CD4-positive, alpha-beta T cell (primary cell): ENCODE data around the gene PRMT1. TPM values are rescaled to one million over a fixed set of nuclear protein-coding genes. Genes with fewer than 3 reads are reported as not detected.

Experiments
- ATAC-seq: fragments of 200-7000 bp; cut with Tn5 transposase; one replicate; pipeline ENCODE4 v1.10.0; 2022; ENCODE audit warnings: mild to moderate bottlenecking; ENCODE audit not compliant: poor library complexity
- CTCF ChIA-PET: fragments of 350-600 bp; sonication (Branson Sonifier 250); formaldehyde crosslinking; loops from one replicate; lab custom pipeline; 2021; ENCODE audit warnings: antibody characterized with exemption, inconsistent platforms; lab: Charles Lee
- POLR2A ChIA-PET: fragments of 350-600 bp; sonication (Branson Sonifier 250); formaldehyde crosslinking; loops from one replicate; lab custom pipeline; 2021; ENCODE audit warnings: antibody characterized with exemption, inconsistent platforms; lab: Charles Lee
- DNase-seq, 14 experiments: peaks; one replicate each; pipeline ENCODE4 v3.0.0-alpha.2; 2013 to 2020; ENCODE audit warnings: mixed read lengths in 2 of 14
- H3K27ac ChIP-seq, 2 donors: one replicate each; pipeline versions ENCODE4 v1.5.1 to v1.7.0; 2013; ENCODE audit warnings: low read length in 2 of 2, low read depth in 1 of 2, mild to moderate bottlenecking in 1 of 2
- H3K27me3 ChIP-seq, 2 experiments: 1 replicate in 1 of 2; 2 replicates in 1 of 2; pipeline versions ENCODE4 v1.6.1 to v1.7.0; 2013; ENCODE audit warnings: low read length in 2 of 2, control low read depth in 1 of 2, mild to moderate bottlenecking in 1 of 2, moderate library complexity in 1 of 2; ENCODE audit not compliant: insufficient read depth in 2 of 2, control insufficient read depth in 1 of 2
- H3K36me3 ChIP-seq: one replicate; pipeline ENCODE4 v1.6.1; 2013; ENCODE audit warnings: low read length, control low read depth; ENCODE audit not compliant: insufficient read depth
- H3K4me1 ChIP-seq: one replicate; pipeline ENCODE4 v1.6.1; 2013; ENCODE audit warnings: low read length, control low read depth; ENCODE audit not compliant: insufficient read depth
- H3K4me3 ChIP-seq: one replicate; pipeline ENCODE4 v1.5.1; 2013; ENCODE audit warnings: mild to moderate bottlenecking, low read length, moderate library complexity
- H3K9me3 ChIP-seq, 2 experiments: 1 replicate in 1 of 2; 2 replicates in 1 of 2; pipeline versions ENCODE4 v1.6.1 to v1.7.0; 2013; ENCODE audit warnings: low read length in 2 of 2, mild to moderate bottlenecking in 2 of 2, control low read depth in 1 of 2, moderate library complexity in 1 of 2; ENCODE audit not compliant: control insufficient read depth in 1 of 2, insufficient read depth in 1 of 2
- H3K27ac Mint-ChIP-seq: one replicate; pipeline ENCODE4 v1.8.0; 2020; ENCODE audit warnings: mixed read lengths
- H3K27me3 Mint-ChIP-seq: one replicate; pipeline ENCODE4 v1.8.0; 2021; ENCODE audit warnings: mixed read lengths
- H3K36me3 Mint-ChIP-seq: one replicate; pipeline ENCODE4 v1.8.0; 2021; ENCODE audit warnings: low read depth, mixed read lengths
- H3K4me1 Mint-ChIP-seq: one replicate; pipeline ENCODE4 v1.8.0; 2021; ENCODE audit warnings: low read depth, mixed read lengths
- H3K4me3 Mint-ChIP-seq: one replicate; pipeline ENCODE4 v1.8.0; 2020; ENCODE audit warnings: mild to moderate bottlenecking, mixed read lengths
- H3K9me3 Mint-ChIP-seq: one replicate; pipeline ENCODE4 v1.8.0; 2020; ENCODE audit warnings: mixed read lengths
- CTCF ChIP-seq: fragments of 200-600 bp; IDR thresholded peaks from one replicate; pipeline ENCODE4 v1.8.0; 2022; ENCODE audit warnings: antibody characterized with exemption, mild to moderate bottlenecking
- intact Hi-C, 2 experiments: fragments of 100-400 bp; cut with DNase I in 1 of 2; cut with micrococcal nuclease in 1 of 2; formaldehyde crosslinking; loops; one replicate each; pipeline versions ENCODE4 v1.15.1 to v1.9.0; 2023 to 2025; cut with DNase I, micrococcal nuclease
- total RNA-seq, 174 experiments: library from RNA in 2 of 174; stranded (reverse) in 2 of 174; gene quantifications; one replicate each; pipeline ENCODE4 v1.2.3 and lab custom pipeline; 2021 to 2026

PRMT1 gene
- total RNA-seq, 2 experiments from 2014 or later, result 41.5 to 46.4 TPM

GRCh38 chr19:49690656-49691242 is 13.7 kb downstream of the PRMT1 start, which contains the start of gene CPT1C:
Gene CPT1C, plus strand, starts transcription at chr19:49691116. Its CDS starts 1,137 bp downstream, at chr19:49692253.
- peak within 1 kb of the TSS; percentile 85 for H3K4me3 Mint-ChIP-seq
- peaks cover 0 to 5% of the 10 kb centered on the region in 2 experiments for H3K9me3 ChIP-seq
- H3K4me3 ChIP-seq, result peak within 1 kb of the TSS; percentile 56
- peaks cover 14 to 15% of the 10 kb centered on the region in 2 experiments for H3K27me3 ChIP-seq
- intact Hi-C loops, result loop anchor here in 1 of 2 experiments (1.0 kb wide), 1 partner anchor 23 kb away; no protein-coding TSS in a partner anchor
- peaks cover 30% of the 10 kb centered on the region for H3K4me1 ChIP-seq
- DNase-seq (peak in 11 of 14 experiments; percentile 27 to 79 (median 53)), ATAC-seq (peak; percentile 79)
- H3K4me1 Mint-ChIP-seq, result peaks cover 21% of the 10 kb centered on the region
- peaks cover 24% of the 10 kb centered on the region for H3K36me3 Mint-ChIP-seq
- TF ChIP-seq CTCF, result no peak
- ChIA-PET CTCF (interaction anchor here (1.2 kb wide), 1 partner anchor 10 kb away, joined by 3 read pairs; no protein-coding TSS in a partner anchor), POLR2A (interaction anchor here (1.5 to 2.0 kb wide), 3 partner anchors 15 to 75 kb away, joined by 5 to 6 read pairs (median 6); partner anchors contain the start of gene AP2A1)
- no peaks in the 10 kb centered on the region for H3K9me3 Mint-ChIP-seq
- H3K27me3 Mint-ChIP-seq, result peaks cover 25% of the 10 kb centered on the region
- peaks cover 9% of the 10 kb centered on the region for H3K36me3 ChIP-seq
- H3K27ac ChIP-seq, result no peak within 1 kb of the TSS
- H3K27ac Mint-ChIP-seq, result peak within 1 kb of the TSS; percentile 24

GRCh38 chr19:49691243-49692146 is 14.4 kb downstream of the PRMT1 start:
- Histone ChIP-seq H3K4me3 (peak overlapping the region; percentile 56), H3K4me1 (peaks cover 30% of the 10 kb centered on the region), H3K36me3 (peaks cover 3% of the 10 kb centered on the region), H3K9me3 (peaks cover 0 to 5% of the 10 kb centered on the region in 2 experiments), H3K27ac (no peak overlapping the region), H3K27me3 (peaks cover 14 to 15% of the 10 kb centered on the region in 2 experiments)
- intact Hi-C loops, result no loop called here
- peaks cover 21% of the 10 kb centered on the region for H3K4me1 Mint-ChIP-seq
- ChIA-PET CTCF (interaction anchor here (1.2 kb wide), 1 partner anchor 11 kb away, joined by 3 read pairs; no protein-coding TSS in a partner anchor), POLR2A (interaction anchor here (1.5 to 2.0 kb wide), 3 partner anchors 15 to 75 kb away, joined by 5 to 6 read pairs (median 6); partner anchors contain the start of gene AP2A1)
- H3K36me3 Mint-ChIP-seq, result peaks cover 19% of the 10 kb centered on the region
- DNase-seq (peak in 6 of 14 experiments; percentile 26 to 68 (median 53)), ATAC-seq (peak; percentile 24)
- TF ChIP-seq CTCF, result no peak
- no peak overlapping the region for H3K27ac Mint-ChIP-seq
- peak overlapping the region; percentile 85 for H3K4me3 Mint-ChIP-seq
- peaks cover 25% of the 10 kb centered on the region for H3K27me3 Mint-ChIP-seq
- no peaks in the 10 kb centered on the region for H3K9me3 Mint-ChIP-seq

- DNase-seq (peak in 1 of 14 experiments; percentile 20), ATAC-seq (no peak)
- peaks cover 0 to 5% of the 10 kb centered on the region in 2 experiments for H3K9me3 ChIP-seq
- peaks cover 25% of the 10 kb centered on the region for H3K27me3 Mint-ChIP-seq
- peaks cover 21% of the 10 kb centered on the region for H3K4me1 Mint-ChIP-seq
- POLR2A ChIA-PET, result no interaction called here
- CTCF ChIA-PET, result no interaction called here
- no peak overlapping the region for H3K4me3 ChIP-seq
- no peak for TF ChIP-seq CTCF
- peaks cover 14 to 15% of the 10 kb centered on the region in 2 experiments for H3K27me3 ChIP-seq
- intact Hi-C loops, result no loop called here
- H3K4me3 Mint-ChIP-seq, result no peak overlapping the region
- H3K36me3 ChIP-seq, result peaks cover 3% of the 10 kb centered on the region
- H3K27ac ChIP-seq, result no peak overlapping the region
- H3K4me1 ChIP-seq, result peaks cover 30% of the 10 kb centered on the region
- H3K27ac Mint-ChIP-seq, result no peak overlapping the region
- H3K36me3 Mint-ChIP-seq, result peaks cover 19% of the 10 kb centered on the region
- no peaks in the 10 kb centered on the region for H3K9me3 Mint-ChIP-seq
Measured at GRCh38 chr19:49692147-49692506, 15.1 kb downstream of the PRMT1 start.
